Mucosa of stomach (tissue), 1 donor: ENCODE measurements around the gene RPL19.

Experiments used
- H3K27me3 ChIP-seq: one replicate; pipeline ENCODE4 v1.7.0; 2013; ENCODE audit warnings: mild to moderate bottlenecking, low read length; ENCODE audit not compliant: control insufficient read depth, insufficient read depth
- H3K36me3 ChIP-seq: one replicate; pipeline ENCODE4 v1.7.0; 2013; ENCODE audit warnings: low read length; ENCODE audit not compliant: control insufficient read depth, insufficient read depth
- H3K4me1 ChIP-seq: one replicate; pipeline ENCODE4 v1.7.0; 2013; ENCODE audit warnings: mild to moderate bottlenecking, low read length; ENCODE audit not compliant: control insufficient read depth, insufficient read depth
- H3K4me3 ChIP-seq: one replicate; pipeline ENCODE4 v1.7.0; 2013; ENCODE audit warnings: low read length
- H3K9ac ChIP-seq: one replicate; pipeline ENCODE4 v1.7.0; 2013; ENCODE audit warnings: mild to moderate bottlenecking, low read length, moderate library complexity
- H3K9me3 ChIP-seq: one replicate; pipeline ENCODE4 v1.7.0; 2013; ENCODE audit warnings: mild to moderate bottlenecking, low read length, moderate library complexity; ENCODE audit not compliant: control insufficient read depth
- donor health status: Pancreatic carcinoma.

RPL19 gene

DNA sequence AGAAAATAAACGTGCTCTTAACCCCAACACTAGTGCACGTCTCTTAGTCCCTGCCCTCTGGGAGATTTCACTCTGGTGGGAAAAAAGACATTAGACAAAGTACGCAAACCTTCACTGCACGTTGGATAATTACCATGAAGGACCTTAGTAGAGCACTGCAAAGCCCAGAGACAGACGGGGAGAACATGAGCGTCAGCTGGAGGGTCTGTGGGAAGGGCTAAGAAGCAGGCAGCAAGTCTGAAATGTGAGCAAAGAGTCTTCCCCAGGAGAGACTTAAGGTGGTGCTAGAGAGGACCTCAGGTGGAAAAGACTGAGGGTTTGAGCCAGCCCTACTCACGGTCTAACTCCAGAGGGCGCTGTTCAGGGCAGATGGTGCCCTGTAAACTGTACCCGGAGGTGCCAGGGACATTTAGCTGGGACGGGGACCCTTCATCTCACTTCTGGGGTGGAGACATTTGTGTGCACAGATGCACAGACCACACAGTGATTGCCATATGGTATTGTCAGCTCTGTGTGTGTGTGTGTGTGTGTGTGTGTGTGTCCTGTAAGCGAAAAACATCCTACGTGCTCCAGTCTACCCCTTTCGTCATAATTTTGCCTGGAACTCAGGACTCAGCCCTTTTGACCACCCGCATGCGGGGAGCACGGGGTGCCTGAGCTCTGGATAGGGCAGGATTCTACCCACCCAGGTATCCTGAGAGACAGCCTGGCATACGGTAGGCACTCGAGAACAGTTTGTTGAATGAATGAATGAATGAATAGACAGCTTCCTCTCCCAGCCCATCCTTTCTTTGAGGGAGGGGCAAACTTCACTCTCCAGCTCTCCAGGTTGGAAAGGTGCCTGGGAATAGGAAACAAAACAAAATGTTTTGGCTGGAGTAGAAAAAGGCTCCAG, 35.7 kb downstream of the RPL19 start:
- no peaks in the 10 kb centered on the region for H3K36me3 ChIP-seq
- no peak overlapping the region for H3K4me3 ChIP-seq
- H3K9me3 ChIP-seq = no peaks in the 10 kb centered on the region
- peaks cover 30% of the 10 kb centered on the region for H3K4me1 ChIP-seq
- H3K9ac ChIP-seq = no peak overlapping the region
- peaks cover 26% of the 10 kb centered on the region for H3K27me3 ChIP-seq

- Histone ChIP-seq H3K9me3 (no peaks in the 10 kb centered on the region), H3K36me3 (no peaks in the 10 kb centered on the region), H3K9ac (no peak overlapping the region), H3K4me1 (peaks cover 30% of the 10 kb centered on the region), H3K27me3 (peaks cover 19% of the 10 kb centered on the region), H3K4me3 (no peak overlapping the region)
Observed at GRCh38 chr17:39236450-39236927, 36.4 kb downstream of the RPL19 start.

DNA sequence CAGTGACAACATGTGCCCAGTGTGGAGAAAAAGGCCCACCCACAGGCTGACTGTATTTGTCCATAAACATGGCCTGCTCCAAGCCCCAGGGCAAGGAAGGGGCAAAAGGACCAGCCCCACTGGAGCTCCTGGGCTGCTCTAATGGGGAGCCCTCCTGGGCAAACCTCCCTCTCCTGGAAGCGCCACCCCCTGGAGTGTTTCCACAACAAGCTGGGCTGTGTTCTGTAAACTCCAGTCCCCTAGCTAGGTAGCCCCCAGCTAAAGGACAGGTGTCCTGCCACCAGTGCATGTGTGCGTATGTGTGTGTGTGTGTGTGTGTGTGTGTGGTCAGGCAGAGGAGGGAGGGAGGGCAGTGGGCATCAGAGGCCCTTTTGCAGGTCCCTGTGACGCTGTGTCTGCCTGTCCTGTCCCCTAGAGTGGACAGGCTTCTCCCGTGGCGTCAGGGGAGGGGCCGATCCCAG, 36.9 kb downstream of the RPL19 start:
- Histone ChIP-seq H3K36me3 (no peaks in the 10 kb centered on the region), H3K27me3 (peaks cover 14% of the 10 kb centered on the region), H3K4me1 (peaks cover 26% of the 10 kb centered on the region), H3K9me3 (no peaks in the 10 kb centered on the region), H3K4me3 (no peak overlapping the region), H3K9ac (no peak overlapping the region)

GRCh38 chr17:39237586-39237985, 37.5 kb downstream of the RPL19 start:
- Histone ChIP-seq H3K4me1 (peaks cover 24% of the 10 kb centered on the region), H3K36me3 (no peaks in the 10 kb centered on the region), H3K27me3 (peaks cover 9% of the 10 kb centered on the region), H3K9me3 (no peaks in the 10 kb centered on the region), H3K9ac (no peak overlapping the region), H3K4me3 (no peak overlapping the region)

DNA sequence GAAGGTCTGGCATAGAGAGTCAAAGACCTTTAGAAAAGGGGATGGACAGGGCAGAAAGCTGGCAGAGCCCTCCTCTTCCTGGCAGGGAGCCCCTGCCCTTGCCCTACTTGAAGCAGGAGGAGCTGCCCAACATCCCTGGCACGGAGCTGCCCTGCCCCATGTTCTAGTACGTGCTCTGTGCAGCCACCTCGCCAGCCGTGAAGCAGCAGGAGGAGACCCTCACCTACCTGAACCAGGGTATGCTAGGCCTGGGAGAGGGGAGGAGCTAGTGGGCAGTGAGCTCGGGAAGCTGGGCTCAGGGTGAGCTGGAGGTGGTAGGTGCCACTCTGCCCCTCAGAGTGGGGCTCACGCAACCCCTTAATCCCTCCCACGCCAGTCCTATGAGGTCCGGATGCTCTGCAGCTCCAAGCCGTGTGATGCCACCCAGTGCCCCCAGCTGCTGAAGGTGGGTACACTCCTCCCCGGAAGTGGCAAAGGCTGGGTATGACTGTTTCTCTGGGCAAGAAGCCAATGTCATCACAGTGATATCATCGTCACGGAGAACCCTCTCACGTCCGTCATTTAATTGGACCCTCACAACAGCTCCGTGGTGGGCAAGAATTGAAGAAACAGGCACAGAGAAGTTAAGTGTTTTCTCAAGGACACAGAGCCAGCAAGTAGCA, 38.4 kb downstream of the RPL19 start:
- Histone ChIP-seq H3K4me3 (no peak overlapping the region), H3K36me3 (no peaks in the 10 kb centered on the region), H3K27me3 (peaks cover 9% of the 10 kb centered on the region), H3K4me1 (peaks cover 24% of the 10 kb centered on the region), H3K9me3 (no peaks in the 10 kb centered on the region), H3K9ac (no peak overlapping the region)

DNA sequence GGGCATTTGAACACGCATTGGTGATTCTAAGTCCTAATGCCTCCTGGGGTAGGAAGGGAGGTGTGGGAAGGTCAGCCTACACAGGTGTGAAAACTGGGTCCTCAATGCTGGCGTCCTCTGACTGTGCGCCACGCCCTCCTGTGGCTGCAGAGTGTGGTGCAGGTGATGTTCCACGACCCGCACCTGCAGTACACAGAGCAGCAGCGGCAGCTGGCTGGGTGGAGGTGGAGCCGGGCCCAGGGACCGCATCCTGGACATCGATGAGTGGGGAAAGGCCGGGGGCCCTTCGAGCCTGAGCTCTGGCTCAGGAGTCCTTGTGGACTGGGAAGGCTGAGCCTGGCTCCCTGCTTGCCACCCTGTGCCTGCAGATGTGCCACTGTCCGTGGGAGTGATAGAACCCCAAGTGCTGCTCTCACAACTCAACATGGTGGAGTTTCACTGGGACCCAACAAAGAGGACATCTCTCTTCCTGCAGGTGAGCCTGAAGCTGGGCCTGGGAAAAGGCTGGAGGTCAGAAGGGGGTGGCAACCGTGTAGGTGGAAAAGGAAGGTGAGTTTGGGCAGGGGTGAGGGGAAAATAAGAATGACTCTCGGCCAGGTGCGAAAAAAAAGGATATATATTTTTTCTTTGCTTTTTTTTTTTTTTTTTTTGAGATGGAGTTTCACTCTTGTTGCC, 39.7 kb downstream of the RPL19 start:
- Histone ChIP-seq H3K9ac (no peak overlapping the region), H3K27me3 (peaks cover 17% of the 10 kb centered on the region)

GRCh38 chr17:39240631-39241030, 40.5 kb downstream of the RPL19 start:
- no peak overlapping the region for H3K9ac ChIP-seq
- peaks cover 17% of the 10 kb centered on the region for H3K27me3 ChIP-seq
- peaks cover 32% of the 10 kb centered on the region for H3K4me1 ChIP-seq
- H3K4me3 ChIP-seq = no peak overlapping the region
- no peaks in the 10 kb centered on the region for H3K9me3 ChIP-seq
- no peaks in the 10 kb centered on the region for H3K36me3 ChIP-seq

More for the DNA sequence above, 39.7 kb downstream of the RPL19 start:
- Histone ChIP-seq H3K4me3 (no peak overlapping the region), H3K9me3 (no peaks in the 10 kb centered on the region), H3K4me1 (peaks cover 28% of the 10 kb centered on the region), H3K36me3 (no peaks in the 10 kb centered on the region)

DNA sequence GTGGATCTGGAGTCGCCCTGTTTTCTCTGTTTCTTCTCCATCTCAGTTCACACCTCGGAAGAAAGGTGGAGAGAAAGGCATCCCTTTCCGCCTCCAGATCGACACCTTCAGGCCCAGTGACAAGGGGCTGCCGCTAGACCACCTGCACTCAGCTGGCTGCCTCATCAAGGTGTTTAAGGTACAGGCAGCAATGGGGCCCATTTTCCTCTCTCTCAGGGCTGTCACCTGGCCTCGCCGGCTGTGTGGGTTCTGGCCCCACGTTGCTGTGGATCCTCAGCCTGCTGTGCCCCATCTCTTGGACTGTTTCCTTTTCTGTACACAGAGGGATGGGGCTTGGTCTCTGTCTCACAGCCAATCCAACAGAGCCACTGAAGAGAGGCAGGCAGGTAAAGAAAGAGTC, 43.1 kb downstream of the RPL19 start:
- peaks cover 10% of the 10 kb centered on the region for H3K27me3 ChIP-seq

DNA sequence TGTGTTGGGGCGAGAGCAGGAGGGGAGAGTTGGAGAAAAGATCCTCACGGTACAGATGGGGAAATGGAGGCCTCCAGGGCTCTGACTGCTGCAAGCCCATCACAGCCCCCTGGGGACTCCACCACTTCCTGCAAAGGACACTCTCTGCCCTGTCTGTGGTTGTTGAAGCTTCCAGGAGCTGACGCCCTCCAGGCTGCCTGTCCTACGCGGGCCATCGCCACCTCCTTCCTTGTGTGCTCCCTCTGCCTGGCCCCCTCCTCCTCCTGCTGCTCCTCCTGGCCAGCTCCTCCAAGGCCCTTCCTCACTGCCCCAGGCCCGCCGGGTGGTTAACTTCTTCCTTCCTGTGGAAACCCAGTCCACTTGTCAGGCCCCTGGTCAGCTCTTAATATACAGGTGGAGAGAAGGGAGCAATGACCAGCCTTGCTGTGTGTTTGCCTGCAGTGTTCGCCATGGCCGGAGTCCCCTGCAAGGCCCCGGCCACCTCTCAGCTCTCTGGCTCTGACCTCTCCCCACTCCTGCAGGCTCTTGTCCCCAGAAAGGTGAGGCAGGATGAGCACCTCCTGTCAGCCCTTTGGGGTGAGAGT, 44.0 kb downstream of the RPL19 start:
- Histone ChIP-seq H3K9me3 (no peaks in the 10 kb centered on the region), H3K9ac (no peak overlapping the region), H3K4me1 (peaks cover 15% of the 10 kb centered on the region)

More for the DNA sequence above, 43.1 kb downstream of the RPL19 start:
- Histone ChIP-seq H3K9me3 (no peaks in the 10 kb centered on the region), H3K4me3 (no peak overlapping the region), H3K36me3 (no peaks in the 10 kb centered on the region), H3K4me1 (peaks cover 23% of the 10 kb centered on the region), H3K9ac (no peak overlapping the region)

GRCh38 chr17:39244600-39245570, 44.8 kb downstream of the RPL19 start:
- peaks cover 9% of the 10 kb centered on the region for H3K4me1 ChIP-seq
- H3K36me3 ChIP-seq = no peaks in the 10 kb centered on the region
- no peaks in the 10 kb centered on the region for H3K9me3 ChIP-seq
- H3K9ac ChIP-seq = no peak overlapping the region
- no peak overlapping the region for H3K4me3 ChIP-seq
- H3K27me3 ChIP-seq = peaks cover 8% of the 10 kb centered on the region

More for the DNA sequence above, 44.0 kb downstream of the RPL19 start:
- H3K36me3 ChIP-seq = no peaks in the 10 kb centered on the region
- H3K4me3 ChIP-seq = no peak overlapping the region
- peaks cover 8% of the 10 kb centered on the region for H3K27me3 ChIP-seq

- Histone ChIP-seq H3K4me1 (peaks cover 8% of the 10 kb centered on the region), H3K36me3 (no peaks in the 10 kb centered on the region), H3K9me3 (no peaks in the 10 kb centered on the region), H3K4me3 (no peak overlapping the region), H3K9ac (no peak overlapping the region), H3K27me3 (peaks cover 8% of the 10 kb centered on the region)
Observed at GRCh38 chr17:39246274-39246673, 46.2 kb downstream of the RPL19 start.
